GM12801 (cell line): ENCODE measurements around the gene CCDC157.

Experiments used
- TF ChIP-seq, protein P1 (sequence below): IDR thresholded peaks from one replicate; pipeline ENCODE4 v1.5.1; 2011; ENCODE audit warnings: control low read depth; ENCODE audit not compliant: insufficient read length; ENCODE audit errors: extremely low read depth

The CCDC157 gene

DNA sequence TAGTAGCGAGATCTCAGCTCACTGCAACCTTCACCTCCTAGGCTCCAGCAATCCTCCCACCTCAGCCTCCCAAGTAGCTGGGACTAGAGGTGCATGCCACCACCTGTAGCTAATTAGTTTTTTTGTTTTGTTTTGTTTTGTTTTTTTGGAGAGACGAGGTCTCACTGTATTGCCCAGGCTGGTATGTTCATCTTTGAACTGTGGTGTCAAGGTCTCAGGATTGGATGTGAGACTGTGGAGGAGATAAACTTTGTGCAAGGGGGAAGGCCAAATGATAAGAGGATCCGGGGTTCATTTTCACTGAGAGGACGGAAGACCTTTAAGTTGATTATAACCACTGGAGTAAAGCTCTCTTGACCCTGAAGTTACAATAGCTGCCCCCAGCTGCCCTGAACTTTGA is 48.9 kb downstream of the CCDC157 start:
- TF ChIP-seq, protein P1, sequence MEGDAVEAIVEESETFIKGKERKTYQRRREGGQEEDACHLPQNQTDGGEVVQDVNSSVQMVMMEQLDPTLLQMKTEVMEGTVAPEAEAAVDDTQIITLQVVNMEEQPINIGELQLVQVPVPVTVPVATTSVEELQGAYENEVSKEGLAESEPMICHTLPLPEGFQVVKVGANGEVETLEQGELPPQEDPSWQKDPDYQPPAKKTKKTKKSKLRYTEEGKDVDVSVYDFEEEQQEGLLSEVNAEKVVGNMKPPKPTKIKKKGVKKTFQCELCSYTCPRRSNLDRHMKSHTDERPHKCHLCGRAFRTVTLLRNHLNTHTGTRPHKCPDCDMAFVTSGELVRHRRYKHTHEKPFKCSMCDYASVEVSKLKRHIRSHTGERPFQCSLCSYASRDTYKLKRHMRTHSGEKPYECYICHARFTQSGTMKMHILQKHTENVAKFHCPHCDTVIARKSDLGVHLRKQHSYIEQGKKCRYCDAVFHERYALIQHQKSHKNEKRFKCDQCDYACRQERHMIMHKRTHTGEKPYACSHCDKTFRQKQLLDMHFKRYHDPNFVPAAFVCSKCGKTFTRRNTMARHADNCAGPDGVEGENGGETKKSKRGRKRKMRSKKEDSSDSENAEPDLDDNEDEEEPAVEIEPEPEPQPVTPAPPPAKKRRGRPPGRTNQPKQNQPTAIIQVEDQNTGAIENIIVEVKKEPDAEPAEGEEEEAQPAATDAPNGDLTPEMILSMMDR = no peak

DNA sequence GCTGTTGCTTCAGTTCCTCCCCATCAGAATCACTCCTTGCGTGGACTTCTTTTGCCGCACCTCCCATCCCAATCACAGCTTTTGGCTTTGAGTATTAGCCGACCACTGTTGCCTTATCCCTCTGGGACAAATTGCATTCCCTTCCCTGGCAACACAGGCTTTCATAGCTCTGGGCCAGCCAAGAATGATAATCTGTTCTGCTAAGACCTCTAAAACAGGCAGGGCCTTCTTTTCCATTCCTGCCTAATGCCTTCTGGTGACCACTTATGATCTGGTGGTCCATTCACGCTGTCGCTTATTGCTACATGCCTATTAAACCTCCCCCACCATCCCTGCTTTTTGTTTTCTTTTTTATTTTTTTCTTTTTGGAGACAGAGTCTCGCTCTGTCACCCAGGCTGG is 49.6 kb downstream of the CCDC157 start:
- TF ChIP-seq, protein P1 = no peak

DNA sequence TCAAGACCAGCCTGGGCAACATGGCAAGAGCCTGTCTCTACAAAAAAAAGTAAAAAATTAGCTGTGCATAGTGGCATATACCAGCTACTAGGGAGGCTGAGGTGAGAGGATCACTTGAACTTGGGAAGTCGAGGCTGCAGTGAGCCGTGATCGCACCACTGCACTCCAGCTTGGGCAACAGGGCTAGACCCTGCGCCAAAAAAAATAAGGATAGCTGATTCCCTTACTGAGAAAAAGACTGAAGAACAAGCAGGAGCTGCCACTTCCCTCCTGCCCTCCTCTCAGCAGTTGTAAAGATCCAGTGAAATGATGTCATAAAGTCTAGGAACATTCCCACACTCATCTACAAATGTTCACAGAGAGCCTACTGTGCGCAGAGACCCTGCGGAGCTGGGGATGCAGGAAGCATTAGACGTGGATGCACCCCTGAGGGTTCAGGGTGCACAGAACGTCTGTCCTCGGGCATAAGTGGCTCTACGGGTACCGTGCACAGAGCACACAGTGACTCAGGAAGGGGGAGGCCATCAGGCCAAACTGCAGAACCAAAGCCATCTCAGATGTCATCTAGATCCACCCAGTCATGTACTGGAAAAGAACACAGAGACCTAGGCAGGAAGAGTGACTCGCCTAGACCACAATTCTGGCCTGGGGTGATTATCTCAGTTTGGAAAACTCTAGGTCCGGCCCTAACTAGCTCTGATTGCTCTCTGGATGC is 51.7 kb downstream of the CCDC157 start:
- TF ChIP-seq, protein P1 = no peak

DNA sequence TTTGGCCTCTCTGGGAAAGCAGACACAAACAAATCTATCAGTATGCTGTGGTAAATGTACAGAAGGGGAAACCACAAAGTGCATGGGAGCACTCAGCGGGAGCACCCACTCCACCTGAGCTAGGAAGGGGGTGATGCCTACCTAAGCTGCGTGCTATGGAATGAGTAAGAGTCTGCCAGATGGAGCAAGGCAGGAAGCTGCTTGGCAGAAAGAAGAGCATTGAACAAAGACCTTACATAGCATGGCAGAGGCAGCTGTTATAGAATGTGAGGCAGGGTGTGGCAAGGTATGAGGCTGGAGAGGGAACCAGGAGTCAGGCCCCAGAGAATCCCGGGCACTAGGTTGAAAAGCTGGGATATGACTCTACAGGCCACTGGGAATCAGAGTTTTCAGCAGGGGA is 55.0 kb downstream of the CCDC157 start:
- TF ChIP-seq, protein P1 = no peak

DNA sequence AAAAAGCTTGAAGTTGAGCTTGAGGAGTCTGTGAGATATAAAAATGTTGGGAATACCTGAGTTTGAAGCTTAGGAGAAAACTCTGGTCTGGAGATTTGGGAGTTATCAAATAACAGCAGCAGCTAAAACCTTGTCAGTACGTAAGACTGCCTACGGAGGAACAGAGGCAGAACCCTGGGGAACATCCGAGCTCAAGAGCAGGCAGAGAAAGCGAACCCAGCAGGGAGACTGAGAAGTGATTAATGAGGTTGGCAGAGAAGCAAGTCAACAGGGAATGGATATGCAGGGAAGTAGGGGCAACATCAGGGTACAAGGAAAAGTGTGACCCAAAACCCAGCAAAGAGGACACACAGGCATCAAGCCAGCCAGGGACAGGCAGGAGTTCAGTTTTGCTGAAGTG is 56.2 kb downstream of the CCDC157 start:
- TF ChIP-seq, protein P1 = no peak

DNA sequence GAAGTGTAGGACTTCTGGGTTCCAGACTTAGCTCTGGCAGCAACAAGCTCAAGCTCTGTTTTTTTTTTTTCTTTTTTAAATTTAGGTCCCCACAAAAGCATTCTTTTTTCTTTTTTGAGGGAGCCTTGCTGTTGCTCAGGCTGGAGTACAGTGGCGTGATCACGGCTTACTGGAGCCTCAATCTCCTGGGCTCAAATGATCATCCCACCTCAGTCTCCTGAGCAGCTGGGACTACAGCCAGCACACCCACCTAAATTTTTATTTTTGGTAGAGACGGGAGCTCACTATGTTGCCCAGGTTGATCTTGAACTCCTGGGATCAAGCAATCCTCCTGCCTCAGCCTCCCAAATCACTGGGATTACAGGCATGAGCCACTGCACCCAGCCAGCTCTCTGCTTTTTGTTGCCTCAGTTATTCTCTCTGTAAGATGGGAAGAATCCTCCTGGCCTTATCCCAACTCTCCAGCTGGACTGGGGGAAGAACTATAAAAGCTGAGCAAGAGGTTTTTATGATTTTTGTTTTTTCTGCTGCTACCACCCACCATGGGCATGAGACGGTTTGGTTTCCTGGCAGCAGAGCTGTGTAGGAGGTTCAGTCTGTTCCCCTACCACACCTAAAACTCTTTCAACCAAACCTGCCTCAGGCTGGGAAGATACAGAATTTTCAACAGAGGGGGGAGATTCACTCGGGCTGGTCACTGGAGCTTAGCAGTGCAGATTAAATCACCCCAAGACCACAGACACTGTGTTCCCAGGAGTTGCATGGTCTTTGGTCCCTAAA is 57.1 kb downstream of the CCDC157 start:
- TF ChIP-seq, protein P1 = no peak

DNA sequence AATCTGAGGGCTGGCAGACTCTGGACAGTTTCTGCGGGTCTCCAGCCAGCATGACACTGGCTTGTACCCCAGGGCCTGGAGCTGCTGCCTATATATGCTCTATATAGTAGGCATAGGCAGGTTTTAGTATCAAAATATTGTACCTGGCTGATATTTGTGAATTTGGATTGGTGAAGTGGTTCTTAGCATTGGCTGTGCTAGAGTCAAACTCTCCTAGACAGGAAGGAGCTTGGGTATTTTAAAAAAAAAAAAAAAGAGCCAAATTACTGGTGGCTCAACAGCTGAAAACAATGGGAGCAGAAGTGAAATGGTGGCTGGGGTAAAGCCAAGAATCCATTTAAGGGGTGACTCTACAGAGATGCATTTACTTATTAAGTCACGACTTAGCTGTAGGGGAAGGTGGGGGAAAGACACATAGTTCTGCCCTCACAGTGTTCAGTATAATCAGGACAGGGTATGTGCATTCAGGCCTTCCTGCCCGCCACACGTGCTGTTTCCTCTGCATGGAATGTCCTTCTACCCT is 57.8 kb downstream of the CCDC157 start:
- TF ChIP-seq, protein P1 = no peak
